Kidney epithelial cell (primary cell): ENCODE results near the gene PARVG. TPM values are rescaled to one million over a fixed set of nuclear protein-coding genes. Genes with fewer than 3 reads are reported as not detected.

Experiments used
- DNase-seq: peaks from one replicate; pipeline ENCODE4 v3.0.0-alpha.2; 2010; ENCODE audit warnings: low read depth
- H3K27me3 ChIP-seq: 2 replicates; pipeline ENCODE4 v1.6.0; 2011; ENCODE audit warnings: low read length; ENCODE audit not compliant: control insufficient read depth, insufficient read depth
- H3K36me3 ChIP-seq: 2 replicates; pipeline ENCODE4 v1.5.1; 2011; ENCODE audit warnings: low read length; ENCODE audit not compliant: control insufficient read depth, insufficient read depth
- H3K4me3 ChIP-seq: 2 replicates; pipeline ENCODE4 v1.5.1; 2011; ENCODE audit warnings: low read depth, mild to moderate bottlenecking, control low read depth, low read length
- CTCF ChIP-seq: IDR thresholded peaks from 2 replicates; pipeline ENCODE4 v1.5.1; 2011; ENCODE audit warnings: mild to moderate bottlenecking, moderate library complexity, low read length, control low read depth, inconsistent platforms; ENCODE audit not compliant: insufficient read depth, poor library complexity, severe bottlenecking
- total RNA-seq: library from RNA; depleted of rRNA; stranded (reverse); fragments of >200 nt; gene quantifications from 2 replicates; pipeline ENCODE4 v1.2.3, GENCODE V29; 2015

Gene PARVG
- total RNA-seq, 1 donor from 2014 or later = not detected

- H3K27me3 ChIP-seq = no peaks in the 10 kb centered on the region
- no peak for DNase-seq
- no peak for TF ChIP-seq CTCF
These were observed 38.2 kb upstream of the PARVG start for GRCh38 chr22:44142421-44143104.

GRCh38 chr22:44143105-44143474 is 37.6 kb upstream of the PARVG start:
- no peaks in the 10 kb centered on the region for H3K27me3 ChIP-seq
- TF ChIP-seq CTCF = no peak
- H3K36me3 ChIP-seq = no peaks in the 10 kb centered on the region
- no peak for DNase-seq
- no peak overlapping the region for H3K4me3 ChIP-seq

More at GRCh38 chr22:44142421-44143104, 38.2 kb upstream of the PARVG start:
- H3K36me3 ChIP-seq = no peaks in the 10 kb centered on the region
- H3K4me3 ChIP-seq = no peak overlapping the region

- Histone ChIP-seq H3K36me3 (no peaks in the 10 kb centered on the region), H3K4me3 (no peak overlapping the region), H3K27me3 (no peaks in the 10 kb centered on the region)
- TF ChIP-seq CTCF = no peak
- no peak for DNase-seq
These were observed 37.1 kb upstream of the PARVG start for GRCh38 chr22:44143579-44143978.

GRCh38 chr22:44144046-44144569 is 36.6 kb upstream of the PARVG start:
- DNase-seq = no peak
- no peaks in the 10 kb centered on the region for H3K27me3 ChIP-seq
- no peaks in the 10 kb centered on the region for H3K36me3 ChIP-seq
- no peak for TF ChIP-seq CTCF
- no peak overlapping the region for H3K4me3 ChIP-seq

GRCh38 chr22:44145544-44145943 is 35.2 kb upstream of the PARVG start:
- Histone ChIP-seq H3K4me3 (no peak overlapping the region), H3K27me3 (no peaks in the 10 kb centered on the region), H3K36me3 (no peaks in the 10 kb centered on the region)
- no peak for DNase-seq
- TF ChIP-seq CTCF = no peak
